ENCODE results near the gene CPOX. TPM values are rescaled to one million over a fixed set of nuclear protein-coding genes. Genes with fewer than 3 reads are reported as not detected.

CPOX gene
- total RNA-seq, 1 donor, result 22.1 TPM

- Histone ChIP-seq H3K4me3 (ENCODE audit: insufficient read depth, low read length) (no peak overlapping the region), H2AFZ (ENCODE audit: low read length) (no peak overlapping the region), H3K4me1 (ENCODE audit: insufficient read depth, low read length) (no peaks in the 10 kb centered on the region), H4K20me1 (ENCODE audit: insufficient read depth, low read length) (no peaks in the 10 kb centered on the region), H3K27ac (ENCODE audit: low read depth, low read length) (no peak overlapping the region), H3K36me3 (ENCODE audit: insufficient read depth, low read length) (no peaks in the 10 kb centered on the region), H3K4me2 (ENCODE audit: insufficient read depth, low read length) (no peak overlapping the region), H3K9me3 (ENCODE audit: low read depth, low read length) (no peaks in the 10 kb centered on the region), H3K79me2 (ENCODE audit: insufficient read depth, low read length) (no peaks in the 10 kb centered on the region), H3K27me3 (ENCODE audit: insufficient read depth, low read length) (peaks cover 39% of the 10 kb centered on the region)
- no peak for DNase-seq (ENCODE audit: insufficient read length, low spot score, missing footprints)
- no peak for TF ChIP-seq CTCF (IDR thresholded peaks at IDR 0.05; ENCODE audit: extremely low read depth, low read depth, low read length)
Observed at GRCh38 chr3:98550833-98551232, 42.6 kb downstream of the CPOX start.

GRCh38 chr3:98548544-98548943, 44.9 kb downstream of the CPOX start:
- H2AFZ ChIP-seq (ENCODE audit: low read length), result no peak overlapping the region
- H3K4me1 ChIP-seq (ENCODE audit: insufficient read depth, low read length), result no peaks in the 10 kb centered on the region
- no peaks in the 10 kb centered on the region for H3K9me3 ChIP-seq (ENCODE audit: low read depth, low read length)
- peaks cover 36% of the 10 kb centered on the region for H3K27me3 ChIP-seq (ENCODE audit: insufficient read depth, low read length)
- no peaks in the 10 kb centered on the region for H3K36me3 ChIP-seq (ENCODE audit: insufficient read depth, low read length)
- no peak overlapping the region for H3K4me2 ChIP-seq (ENCODE audit: insufficient read depth, low read length)
- no peak overlapping the region for H3K27ac ChIP-seq (ENCODE audit: low read depth, low read length)
- DNase-seq (ENCODE audit: insufficient read length, low spot score, missing footprints), result no peak
- H4K20me1 ChIP-seq (ENCODE audit: insufficient read depth, low read length), result no peaks in the 10 kb centered on the region
- no peak for TF ChIP-seq CTCF (IDR thresholded peaks at IDR 0.05; ENCODE audit: extremely low read depth, low read depth, low read length)
- H3K4me3 ChIP-seq (ENCODE audit: insufficient read depth, low read length), result no peak overlapping the region
- H3K79me2 ChIP-seq (ENCODE audit: insufficient read depth, low read length), result no peaks in the 10 kb centered on the region

GRCh38 chr3:98545940-98546339, 47.5 kb downstream of the CPOX start:
- H3K9me3 ChIP-seq (ENCODE audit: low read depth, low read length), result no peaks in the 10 kb centered on the region
- H3K36me3 ChIP-seq (ENCODE audit: insufficient read depth, low read length), result no peaks in the 10 kb centered on the region
- no peaks in the 10 kb centered on the region for H3K79me2 ChIP-seq (ENCODE audit: insufficient read depth, low read length)
- no peak for TF ChIP-seq CTCF (IDR thresholded peaks at IDR 0.05; ENCODE audit: extremely low read depth, low read depth, low read length)
- no peak overlapping the region for H3K4me3 ChIP-seq (ENCODE audit: insufficient read depth, low read length)
- no peak for DNase-seq (ENCODE audit: insufficient read length, low spot score, missing footprints)
- H2AFZ ChIP-seq (ENCODE audit: low read length), result no peak overlapping the region
- no peak overlapping the region for H3K4me2 ChIP-seq (ENCODE audit: insufficient read depth, low read length)
- no peaks in the 10 kb centered on the region for H4K20me1 ChIP-seq (ENCODE audit: insufficient read depth, low read length)
- no peaks in the 10 kb centered on the region for H3K4me1 ChIP-seq (ENCODE audit: insufficient read depth, low read length)
- H3K27me3 ChIP-seq (ENCODE audit: insufficient read depth, low read length), result peaks cover 16% of the 10 kb centered on the region
- H3K27ac ChIP-seq (ENCODE audit: low read depth, low read length), result no peak overlapping the region

- H3K36me3 ChIP-seq (ENCODE audit: insufficient read depth, low read length), result no peaks in the 10 kb centered on the region
- no peak overlapping the region for H3K4me3 ChIP-seq (ENCODE audit: insufficient read depth, low read length)
- H2AFZ ChIP-seq (ENCODE audit: low read length), result no peak overlapping the region
- no peaks in the 10 kb centered on the region for H4K20me1 ChIP-seq (ENCODE audit: insufficient read depth, low read length)
- H3K4me2 ChIP-seq (ENCODE audit: insufficient read depth, low read length), result no peak overlapping the region
- H3K9me3 ChIP-seq (ENCODE audit: low read depth, low read length), result no peaks in the 10 kb centered on the region
- DNase-seq (ENCODE audit: insufficient read length, low spot score, missing footprints), result no peak
- H3K27me3 ChIP-seq (ENCODE audit: insufficient read depth, low read length), result peaks cover 8% of the 10 kb centered on the region
- H3K4me1 ChIP-seq (ENCODE audit: insufficient read depth, low read length), result no peaks in the 10 kb centered on the region
- no peak for TF ChIP-seq CTCF (IDR thresholded peaks at IDR 0.05; ENCODE audit: extremely low read depth, low read depth, low read length)
- no peaks in the 10 kb centered on the region for H3K79me2 ChIP-seq (ENCODE audit: insufficient read depth, low read length)
- H3K27ac ChIP-seq (ENCODE audit: low read depth, low read length), result no peak overlapping the region
Observed at GRCh38 chr3:98542623-98543022, 50.8 kb downstream of the CPOX start.

All from osteoblast (primary cell).